Lower lobe of right lung (tissue), 2 donors: ENCODE data around the gene CYP2A13. TPM values are rescaled to one million over a fixed set of nuclear protein-coding genes. Genes with fewer than 3 reads are reported as not detected.
"Not testable (repeated sequence)": the region's sequence is repeated elsewhere in the genome, so short reads cannot be mapped to it uniquely, and the experiment has no call there.

Source experiments
- ATAC-seq, 2 donors: fragments of 200-7000 bp; cut with Tn5 transposase; one replicate each; pipeline ENCODE4 v1.9.1; 2020 to 2022; ENCODE audit warnings: mild to moderate bottlenecking in 2 of 2, moderate library complexity in 2 of 2
- DNase-seq: peaks from one replicate; pipeline ENCODE4 v3.0.0-alpha.2; 2020
- H3K27ac ChIP-seq: fragments of 200-600 bp; one replicate; pipeline ENCODE4 v1.8.0; 2022
- H3K27me3 ChIP-seq: fragments of 200-600 bp; one replicate; pipeline ENCODE4 v1.8.0; 2022; ENCODE audit warnings: low read depth
- H3K36me3 ChIP-seq: fragments of 200-600 bp; one replicate; pipeline ENCODE4 v1.8.0; 2022; ENCODE audit warnings: mild to moderate bottlenecking
- H3K4me1 ChIP-seq: fragments of 200-600 bp; one replicate; pipeline ENCODE4 v1.8.0; 2022
- H3K4me3 ChIP-seq: fragments of 200-600 bp; one replicate; pipeline ENCODE4 v1.8.0; 2022; ENCODE audit warnings: mild to moderate bottlenecking
- H3K9me3 ChIP-seq: fragments of 200-600 bp; one replicate; pipeline ENCODE4 v1.8.0; 2022
- intact Hi-C: fragments of 100-400 bp; cut with DNase I; formaldehyde crosslinking; loops from one replicate; pipeline ENCODE4 v1.11.0; 2022
- total RNA-seq: library from RNA; stranded (reverse); fragmentation: NEBNext Ultra II Directional; extraction: Animal tissue kit (Norgen Biotek cat#: 25700); gene quantifications from one replicate; pipeline ENCODE4 v1.2.1, GENCODE V29; 2021
- TF ChIP-seq, protein P1 (sequence below): fragments of 200-600 bp; IDR thresholded peaks from one replicate; pipeline ENCODE4 v1.8.0; 2022; ENCODE audit warnings: antibody characterized with exemption, mild to moderate bottlenecking
- donor health status: DM: no; HTN: yes; CAD: no; lungs with severe emphysema.

CYP2A13 gene
- total RNA-seq, 1 donor from 2014 or later, result not detected

DNA sequence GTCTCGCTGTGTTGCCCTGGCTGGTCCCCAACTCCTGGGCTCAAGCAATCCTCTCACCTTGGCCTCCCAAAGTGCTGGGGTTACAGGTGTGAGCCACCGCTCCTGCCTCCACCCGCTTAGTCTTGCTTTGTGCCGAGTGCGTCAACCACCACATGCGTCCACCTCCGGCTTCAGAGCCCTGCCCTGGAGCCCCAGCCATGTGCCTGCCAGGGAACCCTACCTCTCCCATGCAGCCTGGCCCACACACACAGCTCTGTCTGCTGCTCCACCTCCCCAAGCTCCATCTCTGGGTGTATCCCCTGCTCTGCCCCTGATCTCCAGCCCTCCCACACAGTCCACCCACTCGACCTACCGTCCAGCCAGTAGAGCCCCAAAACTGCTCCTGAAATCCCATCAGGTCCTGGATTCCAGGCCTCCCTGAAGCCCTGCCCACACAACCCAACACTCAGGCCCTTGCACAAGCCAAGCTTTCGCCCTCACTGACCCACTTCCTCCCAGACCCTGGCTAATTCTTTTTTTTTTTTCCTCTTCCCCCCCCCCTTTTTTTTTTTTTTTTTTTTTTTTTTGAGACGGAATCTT is 35.6 kb downstream of the CYP2A13 start:
- Histone ChIP-seq H3K36me3 (no peaks in the 10 kb centered on the region), H3K27me3 (no peaks in the 10 kb centered on the region), H3K9me3 (no peaks in the 10 kb centered on the region), H3K4me1 (peaks cover 10% of the 10 kb centered on the region), H3K27ac (no peak overlapping the region), H3K4me3 (no peak overlapping the region)
- intact Hi-C loops, result no loop called here
- DNase-seq, result no peak
- TF ChIP-seq, protein P1, sequence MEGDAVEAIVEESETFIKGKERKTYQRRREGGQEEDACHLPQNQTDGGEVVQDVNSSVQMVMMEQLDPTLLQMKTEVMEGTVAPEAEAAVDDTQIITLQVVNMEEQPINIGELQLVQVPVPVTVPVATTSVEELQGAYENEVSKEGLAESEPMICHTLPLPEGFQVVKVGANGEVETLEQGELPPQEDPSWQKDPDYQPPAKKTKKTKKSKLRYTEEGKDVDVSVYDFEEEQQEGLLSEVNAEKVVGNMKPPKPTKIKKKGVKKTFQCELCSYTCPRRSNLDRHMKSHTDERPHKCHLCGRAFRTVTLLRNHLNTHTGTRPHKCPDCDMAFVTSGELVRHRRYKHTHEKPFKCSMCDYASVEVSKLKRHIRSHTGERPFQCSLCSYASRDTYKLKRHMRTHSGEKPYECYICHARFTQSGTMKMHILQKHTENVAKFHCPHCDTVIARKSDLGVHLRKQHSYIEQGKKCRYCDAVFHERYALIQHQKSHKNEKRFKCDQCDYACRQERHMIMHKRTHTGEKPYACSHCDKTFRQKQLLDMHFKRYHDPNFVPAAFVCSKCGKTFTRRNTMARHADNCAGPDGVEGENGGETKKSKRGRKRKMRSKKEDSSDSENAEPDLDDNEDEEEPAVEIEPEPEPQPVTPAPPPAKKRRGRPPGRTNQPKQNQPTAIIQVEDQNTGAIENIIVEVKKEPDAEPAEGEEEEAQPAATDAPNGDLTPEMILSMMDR, result no peak
- no peak for ATAC-seq

DNA sequence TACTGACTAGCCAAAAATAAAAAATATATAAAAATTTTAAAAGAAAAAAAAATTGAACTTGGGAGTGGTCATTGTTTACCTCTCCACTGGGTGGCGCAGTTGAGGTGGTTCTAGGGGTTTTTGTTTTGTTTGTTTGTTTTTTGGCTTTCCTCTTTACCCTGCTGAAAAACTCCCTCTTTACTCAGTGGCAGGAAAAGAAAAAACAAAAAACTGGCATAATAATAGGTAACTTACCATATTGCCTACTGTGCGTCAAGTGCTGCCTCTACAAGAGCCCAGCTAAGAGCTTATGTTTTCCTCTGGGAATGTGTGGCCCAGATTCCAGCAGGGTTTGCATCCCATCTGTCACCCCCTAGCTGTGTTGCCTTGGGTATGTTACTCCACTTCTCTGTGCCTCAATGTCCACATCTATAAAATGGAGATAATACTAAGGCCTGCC is 38.5 kb downstream of the CYP2A13 start:
- TF ChIP-seq, protein P1, result peak; percentile 67
- H3K27me3 ChIP-seq, H3K27ac ChIP-seq, DNase-seq, intact Hi-C loops, H3K9me3 ChIP-seq, H3K36me3 ChIP-seq, H3K4me3 ChIP-seq: not testable (repeated sequence)
- H3K4me1 ChIP-seq, result peaks cover 10% of the 10 kb centered on the region
- peak in 1 of 2 donors; percentile 41 for ATAC-seq

DNA sequence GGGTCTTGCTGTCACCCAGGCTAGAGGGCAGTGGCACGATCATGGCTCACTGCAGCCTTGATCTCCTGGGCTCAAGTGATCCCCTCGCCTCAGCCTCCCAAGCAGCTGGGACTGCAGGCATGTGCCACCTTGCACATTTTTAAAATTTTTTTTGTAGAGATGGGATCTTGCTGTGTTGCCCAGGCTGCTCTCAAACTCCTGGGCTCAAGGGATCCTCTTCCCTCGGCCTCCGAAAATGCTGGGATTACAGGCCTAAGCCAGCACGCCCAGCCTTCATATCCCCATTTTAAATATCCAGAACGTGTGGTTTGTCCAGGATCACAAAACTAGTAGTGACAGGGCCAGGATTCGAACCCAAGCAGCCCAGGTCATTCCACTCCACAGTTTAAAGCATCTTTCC is 39.1 kb downstream of the CYP2A13 start:
- H3K36me3 ChIP-seq, ATAC-seq, H3K4me3 ChIP-seq, DNase-seq, H3K27ac ChIP-seq, H3K9me3 ChIP-seq, intact Hi-C loops, H3K27me3 ChIP-seq: not testable (repeated sequence)
- peaks cover 10% of the 10 kb centered on the region for H3K4me1 ChIP-seq

DNA sequence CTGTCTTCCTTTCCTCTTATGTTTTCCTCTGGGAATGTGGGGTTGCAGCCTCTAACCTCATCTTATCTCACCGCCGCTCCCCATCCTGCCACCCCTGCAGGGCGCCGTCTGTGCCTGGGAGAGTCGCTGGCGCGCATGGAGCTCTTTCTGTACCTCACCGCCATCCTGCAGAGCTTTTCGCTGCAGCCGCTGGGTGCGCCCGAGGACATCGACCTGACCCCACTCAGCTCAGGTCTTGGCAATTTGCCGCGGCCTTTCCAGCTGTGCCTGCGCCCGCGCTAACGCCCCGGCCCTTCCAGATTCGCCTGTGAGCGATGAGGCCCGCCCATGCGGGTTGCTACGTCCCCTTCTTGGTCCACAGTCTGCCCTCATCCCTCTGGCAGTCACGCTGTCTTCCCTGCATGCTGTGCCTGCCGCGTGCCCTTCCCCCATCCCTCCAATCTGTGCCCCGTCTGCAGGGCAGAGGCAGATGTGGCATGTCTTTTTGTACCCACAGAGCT is 39.6 kb downstream of the CYP2A13 start:
- peak; percentile 91 to 93 for ATAC-seq
- Histone ChIP-seq H3K4me3 (peak overlapping the region; percentile 29), H3K4me1 (peaks cover 10% of the 10 kb centered on the region)
- H3K36me3 ChIP-seq, H3K27ac ChIP-seq, H3K27me3 ChIP-seq, H3K9me3 ChIP-seq, intact Hi-C loops: not testable (repeated sequence)
- peak; percentile 90 for DNase-seq
- TF ChIP-seq, protein P1, result peak; percentile 38

DNA sequence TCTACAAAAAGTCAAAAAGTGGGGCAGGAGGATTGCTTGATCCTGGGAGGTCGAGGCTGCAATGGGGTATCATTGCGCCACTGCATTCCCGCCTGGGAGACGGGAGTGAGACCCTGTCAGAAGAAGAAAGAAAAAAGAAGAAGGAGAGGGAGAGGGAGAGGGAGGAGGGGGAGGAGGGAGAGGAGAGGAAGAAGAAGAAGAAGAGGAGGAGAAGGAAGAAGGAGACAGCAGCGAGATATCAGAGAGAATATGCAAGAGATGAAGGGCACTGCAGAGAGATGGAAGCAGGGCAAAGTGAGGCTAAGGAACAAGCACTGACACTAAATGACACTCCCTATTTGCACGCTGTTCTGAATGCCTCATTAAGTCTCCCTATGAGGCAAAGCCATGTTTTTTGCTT is 40.4 kb downstream of the CYP2A13 start:
- H3K27me3 ChIP-seq, result no peaks in the 10 kb centered on the region
- no peaks in the 10 kb centered on the region for H3K36me3 ChIP-seq
- no peak for ATAC-seq
- no peak overlapping the region for H3K4me3 ChIP-seq
- no peak for DNase-seq
- H3K4me1 ChIP-seq, result peaks cover 10% of the 10 kb centered on the region
- TF ChIP-seq, protein P1, result no peak
- no peaks in the 10 kb centered on the region for H3K9me3 ChIP-seq
- intact Hi-C loops, result no loop called here
- no peak overlapping the region for H3K27ac ChIP-seq

DNA sequence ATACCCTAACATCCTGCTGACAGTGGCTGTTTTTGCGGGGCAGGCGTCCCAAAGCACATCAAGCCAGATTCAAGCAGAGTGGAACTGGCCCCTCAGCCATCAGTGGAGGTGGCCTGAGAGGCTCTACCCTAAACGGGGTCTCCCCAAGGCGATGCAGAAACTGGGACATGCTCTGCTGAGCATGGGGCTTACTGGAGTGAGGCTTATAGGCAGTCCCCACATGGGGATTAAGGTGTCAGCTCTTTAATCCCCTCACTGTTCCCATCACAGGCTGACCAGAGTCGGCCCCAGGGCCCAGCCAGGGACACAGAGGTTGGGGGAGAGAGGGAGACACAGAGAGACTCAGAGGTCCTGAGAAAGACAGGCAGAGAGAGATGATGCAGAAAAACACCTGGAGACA is 42.9 kb downstream of the CYP2A13 start:
- intact Hi-C loops, result no loop called here
- no peaks in the 10 kb centered on the region for H3K27me3 ChIP-seq
- peaks cover 10% of the 10 kb centered on the region for H3K4me1 ChIP-seq
- no peak overlapping the region for H3K27ac ChIP-seq
- ATAC-seq (no peak), DNase-seq (no peak)
- TF ChIP-seq, protein P1, result no peak
- no peaks in the 10 kb centered on the region for H3K36me3 ChIP-seq
- no peak overlapping the region for H3K4me3 ChIP-seq
- H3K9me3 ChIP-seq, result no peaks in the 10 kb centered on the region
